Mucosa of stomach (tissue), 1 donor: ENCODE measurements around the gene DLX1.
"Not testable (repeated sequence)": the region's sequence is repeated elsewhere in the genome, so short reads cannot be mapped to it uniquely, and the experiment has no call there.

Experiments used
- H3K27me3 ChIP-seq: one replicate; pipeline ENCODE4 v1.7.0; 2013; ENCODE audit warnings: mild to moderate bottlenecking, low read length; ENCODE audit not compliant: control insufficient read depth, insufficient read depth
- H3K36me3 ChIP-seq: one replicate; pipeline ENCODE4 v1.7.0; 2013; ENCODE audit warnings: low read length; ENCODE audit not compliant: control insufficient read depth, insufficient read depth
- H3K4me1 ChIP-seq: one replicate; pipeline ENCODE4 v1.7.0; 2013; ENCODE audit warnings: mild to moderate bottlenecking, low read length; ENCODE audit not compliant: control insufficient read depth, insufficient read depth
- H3K4me3 ChIP-seq: one replicate; pipeline ENCODE4 v1.7.0; 2013; ENCODE audit warnings: low read length
- H3K9ac ChIP-seq: one replicate; pipeline ENCODE4 v1.7.0; 2013; ENCODE audit warnings: mild to moderate bottlenecking, low read length, moderate library complexity
- H3K9me3 ChIP-seq: one replicate; pipeline ENCODE4 v1.7.0; 2013; ENCODE audit warnings: mild to moderate bottlenecking, low read length, moderate library complexity; ENCODE audit not compliant: control insufficient read depth
- donor health status: Pancreatic carcinoma.

The DLX1 gene

GRCh38 chr2:172050479-172051125, 34.7 kb upstream of the DLX1 start:
- Histone ChIP-seq H3K9me3 (no peaks in the 10 kb centered on the region), H3K4me3 (no peak overlapping the region), H3K9ac (no peak overlapping the region), H3K36me3 (no peaks in the 10 kb centered on the region), H3K27me3 (no peaks in the 10 kb centered on the region), H3K4me1 (no peaks in the 10 kb centered on the region)

DNA sequence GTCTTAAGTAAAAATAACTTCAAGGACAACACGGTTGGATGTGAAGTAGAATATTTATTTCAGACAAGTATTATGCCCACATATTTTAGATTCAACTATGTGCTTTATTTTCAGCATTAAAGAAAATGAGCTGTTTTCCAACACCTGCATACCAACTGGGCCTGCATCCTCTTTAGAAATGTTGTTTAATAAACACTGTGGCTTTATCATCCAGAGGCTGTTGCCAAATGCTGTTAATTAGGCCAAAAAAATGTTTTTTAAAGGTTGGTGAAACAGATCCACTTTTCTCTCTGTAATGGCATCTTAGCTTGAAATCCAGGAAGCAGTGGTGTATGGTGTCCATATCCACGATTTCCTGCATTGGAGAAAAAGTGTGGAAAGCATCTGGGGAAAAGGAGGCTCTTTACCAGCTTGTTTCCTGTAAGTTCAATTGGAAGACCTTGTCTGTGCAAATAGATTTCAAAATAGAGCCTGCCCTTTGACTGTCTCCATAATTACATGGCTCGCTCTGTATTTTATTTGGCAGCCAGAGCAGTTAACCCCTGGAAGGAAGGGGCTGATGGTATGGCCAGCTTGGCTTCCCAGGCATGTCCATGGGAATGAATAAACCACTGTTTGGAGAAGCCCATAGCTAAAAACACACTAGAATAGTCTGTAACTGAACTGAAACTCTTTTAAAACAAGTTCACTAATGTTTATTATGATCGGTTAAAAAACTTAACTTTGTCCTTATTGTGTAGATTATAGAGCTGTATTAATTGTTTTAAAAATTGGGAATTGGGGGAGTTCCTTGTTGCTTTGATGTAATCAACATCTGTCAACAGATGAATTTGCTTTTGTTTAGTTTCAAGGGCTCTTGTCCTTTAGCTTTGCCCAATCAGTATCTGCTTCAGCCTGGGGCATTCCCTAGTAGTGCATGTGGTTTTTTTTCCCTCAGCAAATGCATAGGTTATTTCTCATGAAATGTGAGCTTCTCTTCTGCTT, 33.0 kb upstream of the DLX1 start:
- no peaks in the 10 kb centered on the region for H3K9me3 ChIP-seq
- H3K9ac ChIP-seq: no peak overlapping the region
- H3K27me3 ChIP-seq: no peaks in the 10 kb centered on the region
- H3K4me1 ChIP-seq: no peaks in the 10 kb centered on the region
- no peak overlapping the region for H3K4me3 ChIP-seq
- no peaks in the 10 kb centered on the region for H3K36me3 ChIP-seq

GRCh38 chr2:172053486-172053885, 31.8 kb upstream of the DLX1 start:
- Histone ChIP-seq H3K36me3 (no peaks in the 10 kb centered on the region), H3K27me3 (no peaks in the 10 kb centered on the region), H3K4me1 (no peaks in the 10 kb centered on the region), H3K9me3 (no peaks in the 10 kb centered on the region), H3K9ac (no peak overlapping the region), H3K4me3 (no peak overlapping the region)

- Histone ChIP-seq H3K9ac (no peak overlapping the region), H3K36me3 (no peaks in the 10 kb centered on the region), H3K27me3 (no peaks in the 10 kb centered on the region), H3K9me3 (no peaks in the 10 kb centered on the region), H3K4me1 (no peaks in the 10 kb centered on the region), H3K4me3 (no peak overlapping the region)
These were observed 29.0 kb upstream of the DLX1 start for GRCh38 chr2:172056293-172056692.

DNA sequence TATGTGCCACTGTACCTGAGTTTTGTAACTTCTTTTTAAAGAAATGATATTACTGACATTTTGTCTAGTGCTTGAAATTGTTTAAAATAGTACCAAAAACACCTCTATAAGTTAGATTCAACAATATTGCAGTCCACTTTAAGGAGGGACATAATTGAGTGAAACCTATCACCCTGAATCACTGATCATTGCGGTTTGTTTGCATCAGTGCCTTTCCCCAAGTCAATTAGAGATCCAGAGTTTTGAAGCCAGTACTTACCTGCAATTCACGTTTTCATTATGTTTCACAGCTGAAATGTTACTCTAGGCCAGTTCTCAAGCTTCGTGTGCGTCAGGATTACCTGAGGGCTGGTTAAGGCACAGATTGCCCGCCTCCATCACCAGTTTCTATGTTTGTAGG, 26.6 kb upstream of the DLX1 start:
- no peak overlapping the region for H3K9ac ChIP-seq
- H3K4me1 ChIP-seq: no peaks in the 10 kb centered on the region
- H3K36me3 ChIP-seq: no peaks in the 10 kb centered on the region
- H3K27me3 ChIP-seq: no peaks in the 10 kb centered on the region
- no peaks in the 10 kb centered on the region for H3K9me3 ChIP-seq
- H3K4me3 ChIP-seq: no peak overlapping the region

DNA sequence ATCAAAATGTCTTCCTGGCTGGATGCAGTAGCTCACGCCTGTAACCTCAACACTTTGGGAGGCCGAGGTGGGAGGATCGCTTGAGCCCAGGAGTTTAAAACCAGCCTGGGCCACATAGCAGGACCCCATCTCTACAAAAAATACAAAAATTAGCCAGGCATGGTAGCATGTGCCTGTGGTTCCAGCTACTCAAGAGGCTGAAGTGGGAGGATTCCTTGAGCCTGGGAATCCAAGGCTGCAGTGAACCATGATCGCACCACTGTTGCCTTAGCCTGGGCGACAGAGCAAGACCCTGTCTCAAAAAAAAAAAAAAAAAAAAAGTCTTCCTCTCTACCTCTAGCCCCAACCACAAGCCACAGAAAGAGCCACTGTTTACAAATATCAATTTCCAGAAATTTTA, 25.2 kb upstream of the DLX1 start:
- not testable (repeated sequence) for H3K4me3 ChIP-seq, H3K27me3 ChIP-seq, H3K4me1 ChIP-seq, H3K9me3 ChIP-seq, H3K9ac ChIP-seq, H3K36me3 ChIP-seq

DNA sequence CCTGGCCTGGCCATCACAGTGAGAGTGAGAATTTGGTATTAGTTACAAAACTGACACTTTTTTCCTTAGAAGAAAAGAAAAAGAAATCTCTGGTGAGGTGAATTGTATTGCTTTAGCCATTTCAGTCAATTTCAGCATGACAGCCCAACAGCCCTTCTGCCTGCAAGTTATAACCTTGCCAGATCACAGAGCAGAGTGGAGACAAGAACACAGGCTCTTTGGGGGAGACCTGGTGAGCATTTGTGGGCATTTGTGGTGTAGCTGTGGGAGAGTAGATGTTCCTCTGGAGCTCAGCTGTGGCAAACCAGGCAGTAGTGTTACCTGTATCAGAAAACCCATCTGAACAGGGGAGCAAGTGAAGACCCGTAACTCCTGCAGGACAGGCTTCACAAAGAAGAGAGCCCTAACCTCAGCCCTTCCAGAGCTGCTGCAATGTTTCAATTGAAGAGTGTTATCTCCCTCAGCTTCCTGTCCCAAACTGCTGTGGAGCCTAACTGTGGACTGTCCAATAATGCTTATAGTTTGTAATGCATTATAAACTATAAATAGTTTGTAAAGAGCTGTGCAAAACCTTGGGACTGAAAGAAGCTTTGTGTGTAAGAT, 22.8 kb upstream of the DLX1 start:
- Histone ChIP-seq H3K27me3 (no peaks in the 10 kb centered on the region), H3K9ac (no peak overlapping the region), H3K4me3 (no peak overlapping the region), H3K4me1 (no peaks in the 10 kb centered on the region), H3K36me3 (no peaks in the 10 kb centered on the region), H3K9me3 (no peaks in the 10 kb centered on the region)

GRCh38 chr2:172063446-172063845, 21.9 kb upstream of the DLX1 start:
- Histone ChIP-seq H3K9ac (no peak overlapping the region), H3K36me3 (no peaks in the 10 kb centered on the region), H3K27me3 (no peaks in the 10 kb centered on the region), H3K4me3 (no peak overlapping the region), H3K9me3 (no peaks in the 10 kb centered on the region), H3K4me1 (no peaks in the 10 kb centered on the region)

- H3K36me3 ChIP-seq: no peaks in the 10 kb centered on the region
- H3K27me3 ChIP-seq: no peaks in the 10 kb centered on the region
- no peaks in the 10 kb centered on the region for H3K4me1 ChIP-seq
- no peak overlapping the region for H3K4me3 ChIP-seq
- no peaks in the 10 kb centered on the region for H3K9me3 ChIP-seq
- H3K9ac ChIP-seq: no peak overlapping the region
These were observed 20.2 kb upstream of the DLX1 start for GRCh38 chr2:172065111-172065510.

DNA sequence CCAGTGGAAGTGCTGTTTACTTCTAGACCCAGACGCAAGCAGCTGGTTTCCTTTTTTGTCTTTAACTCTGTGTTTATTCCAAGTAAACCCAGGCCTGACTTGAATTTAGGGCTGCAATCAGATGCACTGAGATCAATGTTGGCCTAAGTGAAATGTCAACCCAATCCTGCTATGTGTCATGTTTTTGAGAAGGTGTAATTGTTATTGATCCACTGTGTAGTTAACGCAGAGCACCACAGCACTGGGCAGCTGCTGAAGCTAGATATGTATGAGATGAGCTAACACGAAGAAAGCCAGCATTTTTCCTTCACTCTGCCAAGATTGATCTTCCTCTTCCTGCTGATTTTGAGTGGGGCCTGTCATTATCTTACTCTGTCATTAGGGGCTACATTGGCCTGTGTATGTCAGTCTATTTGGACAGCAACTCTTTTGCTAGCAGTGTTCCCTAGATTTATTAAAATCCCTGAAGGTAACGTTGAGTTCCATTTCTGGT, 18.9 kb upstream of the DLX1 start:
- H3K27me3 ChIP-seq: no peaks in the 10 kb centered on the region
- no peaks in the 10 kb centered on the region for H3K36me3 ChIP-seq
- H3K9ac ChIP-seq: no peak overlapping the region
- no peaks in the 10 kb centered on the region for H3K4me1 ChIP-seq
- no peaks in the 10 kb centered on the region for H3K9me3 ChIP-seq
- no peak overlapping the region for H3K4me3 ChIP-seq

DNA sequence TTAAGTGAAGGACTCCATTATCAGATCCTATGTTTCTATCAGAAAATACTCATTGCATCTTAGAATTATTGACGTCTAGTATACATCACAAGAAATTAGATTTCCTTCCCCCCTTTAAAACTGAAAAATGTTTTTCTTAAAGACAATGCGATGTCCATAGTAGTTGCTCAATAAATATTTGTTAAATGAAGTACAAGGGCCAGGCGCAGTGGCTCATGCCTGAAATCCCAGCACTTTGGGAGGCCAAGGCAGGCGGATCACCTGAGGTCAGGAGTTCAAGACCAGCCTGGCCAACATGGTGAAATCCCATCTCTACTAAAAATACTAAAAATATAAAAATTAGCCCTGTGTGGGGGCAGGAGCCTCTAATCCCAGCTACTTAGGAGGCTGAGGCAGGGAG, 17.4 kb upstream of the DLX1 start:
- not testable (repeated sequence) for H3K9me3 ChIP-seq, H3K36me3 ChIP-seq, H3K27me3 ChIP-seq, H3K4me3 ChIP-seq, H3K9ac ChIP-seq, H3K4me1 ChIP-seq

- Histone ChIP-seq H3K27me3 (no peaks in the 10 kb centered on the region), H3K36me3 (no peaks in the 10 kb centered on the region), H3K9me3 (no peaks in the 10 kb centered on the region), H3K9ac (no peak overlapping the region), H3K4me1 (no peaks in the 10 kb centered on the region), H3K4me3 (no peak overlapping the region)
These were observed 14.4 kb upstream of the DLX1 start for GRCh38 chr2:172070936-172071335.
